HepG2 (cell line): ENCODE measurements around the gene IL18R1. TPM values are rescaled to one million over a fixed set of nuclear protein-coding genes. Genes with fewer than 3 reads are reported as not detected.

Experiments
- ATAC-seq: fragments of 200-7000 bp; cut with Tn5 transposase; 3 replicates; pipeline ENCODE4 v1.9.1; 2020; ENCODE audit warnings: mild to moderate bottlenecking, moderate library complexity
- BruUV-seq: library from RNA; stranded (reverse); fragments of 400-500 nt; replicated peaks from 2 replicates; lab custom pipeline; 2021; lab: Mats Ljungman, UMichigan
- CTCF ChIA-PET: fragments of 300-600 bp; formaldehyde crosslinking; extraction: SDS; loops from one replicate; lab custom pipeline; 2021; ENCODE audit warnings: low total read pairs, inconsistent platforms, low intra/inter-chr PET ratio; lab: Yijun Ruan, JAX
- POLR2A ChIA-PET: fragments of 350-600 bp; sonication (Branson Sonifier 250); formaldehyde crosslinking; loops from one replicate; lab custom pipeline; 2020; ENCODE audit warnings: antibody characterized with exemption, inconsistent platforms; lab: Yijun Ruan, JAX
- DNase-seq: peaks from one replicate; pipeline ENCODE4 v3.0.0-alpha.2; 2015; ENCODE audit warnings: low spot score
- FAIRE-seq: peaks from 3 replicates; lab custom pipeline; 2011; peaks lifted over from hg19 to GRCh38; lab: Jason Lieb, UNC
- H2AFZ ChIP-seq: one replicate; pipeline ENCODE4 v1.6.1; 2011; ENCODE audit warnings: low read length, inconsistent platforms
- H3K27ac ChIP-seq: fragments of 300-600 bp; 3 replicates; pipeline ENCODE4 v1.8.0; 2011; ENCODE audit warnings: mixed run types, mild to moderate bottlenecking, mixed read lengths, low read length, inconsistent platforms; ENCODE audit not compliant: insufficient read depth; ENCODE audit errors: extremely low read length
- H3K27me3 ChIP-seq, 2 experiments: fragments of 200-600 bp in 1 of 2; 2 replicates in 1 of 2; 3 replicates in 1 of 2; pipeline versions ENCODE4 v1.6.0 to v1.8.0; 2011; ENCODE audit warnings: low read length in 2 of 2, mild to moderate bottlenecking in 2 of 2, moderate library complexity in 2 of 2, inconsistent platforms in 1 of 2; ENCODE audit not compliant: insufficient read depth in 2 of 2, control insufficient read depth in 1 of 2
- H3K36me3 ChIP-seq, 2 experiments: fragments of 200-600 bp in 1 of 2; replicated peaks in 1 of 2; 2 replicates in 1 of 2; 3 replicates in 1 of 2; pipeline versions ENCODE4 v1.5.1 to v1.8.0; 2011; ENCODE audit warnings: low read length in 2 of 2, inconsistent platforms in 1 of 2; ENCODE audit not compliant: insufficient read depth in 2 of 2, control insufficient read depth in 1 of 2
- H3K4me1 ChIP-seq: 2 replicates; pipeline ENCODE4 v1.5.1; 2012; ENCODE audit warnings: low read length, inconsistent platforms; ENCODE audit not compliant: insufficient read depth
- H3K4me2 ChIP-seq: 2 replicates; pipeline ENCODE4 v1.6.0; 2011; ENCODE audit warnings: low read depth, low read length, inconsistent platforms
- H3K4me3 ChIP-seq, 3 experiments: fragments of 200-600 bp in 1 of 3; sonication (generic), shearing (Covaris generic) in 1 of 3; replicated peaks in 1 of 3; 2 replicates each; pipeline ENCODE4 v1.5.1; 2011 to 2016; ENCODE audit warnings: low read length in 3 of 3, inconsistent platforms in 2 of 3, low read depth in 2 of 3, mild to moderate bottlenecking in 2 of 3, control low read depth in 1 of 3, mixed read lengths in 1 of 3; ENCODE audit not compliant: insufficient read depth in 1 of 3
- H3K79me2 ChIP-seq: one replicate; pipeline ENCODE4 v1.6.1; 2011; ENCODE audit warnings: low read length, inconsistent platforms; ENCODE audit not compliant: insufficient read depth
- H3K9ac ChIP-seq: 2 replicates; pipeline ENCODE4 v1.6.0; 2011; ENCODE audit warnings: mild to moderate bottlenecking, low read depth, low read length, inconsistent platforms; ENCODE audit not compliant: insufficient read depth
- H3K9me3 ChIP-seq: 2 replicates; pipeline ENCODE4 v1.5.1; 2012; ENCODE audit warnings: mild to moderate bottlenecking, low read length
- H4K20me1 ChIP-seq: 2 replicates; pipeline ENCODE4 v1.6.0; 2011; ENCODE audit warnings: inconsistent platforms, mild to moderate bottlenecking, low read length, moderate library complexity; ENCODE audit not compliant: insufficient read depth
- JUNB ChIP-seq: sonication (generic); formaldehyde crosslinking; IDR thresholded peaks from 2 replicates; pipeline ENCODE4 v1.8.0; 2022; ENCODE audit warnings: missing genetic modification reagents, mild to moderate bottlenecking, borderline replicate concordance
- ZNF12 ChIP-seq: sonication (generic); formaldehyde crosslinking; IDR thresholded peaks from 2 replicates; pipeline ENCODE4 v1.5.0; 2020; ENCODE audit warnings: missing genetic modification reagents
- ZNF317 ChIP-seq: sonication (generic); formaldehyde crosslinking; IDR thresholded peaks from 2 replicates; pipeline ENCODE4 v1.5.0; 2020; ENCODE audit warnings: mild to moderate bottlenecking, missing genetic modification reagents
- ZNF496 ChIP-seq: sonication (generic); formaldehyde crosslinking; IDR thresholded peaks from 2 replicates; pipeline ENCODE4 v1.8.1; 2023; ENCODE audit warnings: mild to moderate bottlenecking, moderate library complexity, missing genetic modification reagents; ENCODE audit not compliant: insufficient replicate concordance
- ZNF609 ChIP-seq: sonication (generic); formaldehyde crosslinking; IDR thresholded peaks from 2 replicates; pipeline ENCODE4 v1.4.0; 2020; ENCODE audit warnings: mild to moderate bottlenecking, missing genetic modification reagents, borderline replicate concordance
- ZNF788 ChIP-seq: sonication (generic); formaldehyde crosslinking; IDR thresholded peaks from 2 replicates; pipeline ENCODE4 v1.5.0; 2020; ENCODE audit warnings: mild to moderate bottlenecking, missing genetic modification reagents, borderline replicate concordance
- WGBS: methylation state at CpG from one replicate; pipeline ENCODE4 v1.1.6; 2017; ENCODE audit warnings: low lambda C conversion rate; 5-methylcytosine and 5-hydroxymethylcytosine counted together
- in situ Hi-C: cut with HindIII; loops from 2 replicates; pipeline ENCODE4 v1.10.0; 2017; ENCODE audit warnings: low pct_unique_long_range_greater_than_20kb; ENCODE audit not compliant: extremely low pct_ligation_motif_present
- intact Hi-C: fragments of 100-400 bp; cut with micrococcal nuclease; formaldehyde crosslinking; loops from one replicate; pipeline ENCODE4 v1.10.0; 2022; ENCODE audit not compliant: unreplicated experiment
- polyA plus RNA-seq, 8 experiments: library from polyadenylated mRNA; depleted of rRNA in 3 of 8; stranded (reverse) in 7 of 8; unstranded in 1 of 8; fragments of >200 nt; fragmentation: Illumina TruSeq in 4 of 8; extraction: Trizol in 4 of 8; gene quantifications; 2 replicates each; pipeline versions ENCODE4 v1.2.1 to v1.2.3, GENCODE V29; 2011 to 2016; ENCODE audit warnings: low read depth in 4 of 8, missing spikeins in 1 of 8, mixed read lengths in 1 of 8; ENCODE audit not compliant: insufficient read depth in 1 of 8
- total RNA-seq, 5 experiments: library from RNA; depleted of rRNA; stranded (reverse); fragments of >200 nt; fragmentation: Illumina TruSeq; extraction: Trizol; gene quantifications; 2 replicates each; pipeline ENCODE4 v1.2.3, GENCODE V29; 2016; ENCODE audit warnings: low read depth in 1 of 5

The IL18R1 gene
- total and polyA plus RNA-seq, 2 of the 13 experiments (the other 11 are each of a cell fraction or from before 2014, with no cell fraction given): 0.01 to 0.04 TPM

DNA sequence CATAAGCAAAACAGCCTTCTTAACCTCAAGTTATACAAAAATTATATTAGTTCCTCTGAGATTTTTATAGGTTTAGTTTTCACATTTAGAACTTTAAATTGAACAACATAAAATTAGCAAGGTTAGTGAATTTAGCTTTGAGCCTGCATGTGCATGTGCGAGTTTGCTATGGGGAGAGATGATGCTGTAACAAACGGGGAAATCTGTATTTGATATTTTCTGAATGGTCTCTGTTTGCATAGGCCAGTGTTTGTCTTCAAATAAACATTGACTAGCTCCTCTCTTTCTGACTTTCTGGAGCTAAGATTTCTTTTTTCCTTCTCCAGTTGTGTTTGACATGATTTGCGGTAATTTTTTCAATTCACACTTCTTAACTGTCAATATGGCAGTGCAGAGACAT lies 36.5 kb downstream of the IL18R1 start:
- TF ChIP-seq ZNF788 (CRISPR knock-in tag) (no peak), JUNB (CRISPR knock-in tag) (no peak), ZNF609 (no peak), ZNF12 (CRISPR knock-in tag) (peak; percentile 65; the same call in 1 of the 2 replicates), ZNF496 (no peak), ZNF317 (CRISPR knock-in tag) (no peak)
- Histone ChIP-seq H3K4me1 (no peaks in the 10 kb centered on the region), H3K9ac (no peak overlapping the region), H3K27me3 (no peaks in the 10 kb centered on the region), H3K36me3 (no peaks in the 10 kb centered on the region), H3K9me3 (no peaks in the 10 kb centered on the region), H3K79me2 (no peaks in the 10 kb centered on the region), H4K20me1 (no peaks in the 10 kb centered on the region), H3K4me3 (no peak overlapping the region), H2AFZ (no peak overlapping the region), H3K27ac (no peak overlapping the region), H3K4me2 (no peak overlapping the region)
- intact Hi-C loops (no loop called here), in situ Hi-C loops (no loop called here)
- DNase-seq (no peak), FAIRE-seq (no peak), ATAC-seq (no peak)
- ChIA-PET CTCF (no interaction called here), POLR2A (no interaction called here)
- BruUV-seq: no TSS peak
- WGBS: 19% methylated on average over 3 of the region's 3 CpGs
